GM18517 (cell line): ENCODE data around the gene CBFA2T3.

Experiments used
- ATAC-seq: cut with Tn5 transposase; IDR thresholded peaks from one replicate; pipeline ENCODE4 v1.9.1; 2021; ENCODE audit warnings: mild to moderate bottlenecking, moderate library complexity; ENCODE audit not compliant: unreplicated experiment

CBFA2T3 gene

GRCh38 chr16:88999457-89000206 is 22.6 kb upstream of the CBFA2T3 start:
- no peak for ATAC-seq

GRCh38 chr16:88995746-88996535 is 18.9 kb upstream of the CBFA2T3 start:
- ATAC-seq = no peak

- ATAC-seq = no peak
These were observed 18.2 kb upstream of the CBFA2T3 start for GRCh38 chr16:88995194-88995593.

- ATAC-seq = no peak
These were observed 17.7 kb upstream of the CBFA2T3 start for GRCh38 chr16:88994695-88995094.

GRCh38 chr16:88993946-88994600 is 17.1 kb upstream of the CBFA2T3 start:
- ATAC-seq = no peak

GRCh38 chr16:88993166-88993761 is 16.3 kb upstream of the CBFA2T3 start:
- ATAC-seq = no peak

GRCh38 chr16:88992351-88993165 is 15.6 kb upstream of the CBFA2T3 start:
- ATAC-seq = no peak

GRCh38 chr16:88991813-88992350 is 14.9 kb upstream of the CBFA2T3 start:
- ATAC-seq = no peak

- no peak for ATAC-seq
These were observed 13.0 kb upstream of the CBFA2T3 start for GRCh38 chr16:88989852-88990547.

- ATAC-seq = no peak
These were observed 12.2 kb upstream of the CBFA2T3 start for GRCh38 chr16:88988980-88989811.

- no peak for ATAC-seq
These were observed 8.5 kb upstream of the CBFA2T3 start for GRCh38 chr16:88985521-88985920.

GRCh38 chr16:88983771-88984687 is 7.0 kb upstream of the CBFA2T3 start:
- no peak for ATAC-seq

- ATAC-seq = no peak
These were observed 6.2 kb upstream of the CBFA2T3 start for GRCh38 chr16:88983165-88983564.

GRCh38 chr16:88982286-88983084 is 5.5 kb upstream of the CBFA2T3 start:
- ATAC-seq = no peak

- no peak for ATAC-seq
These were observed 2.5 kb upstream of the CBFA2T3 start for GRCh38 chr16:88979353-88980015.

- ATAC-seq = no peak
These were observed 1.8 kb upstream of the CBFA2T3 start for GRCh38 chr16:88978608-88979346.
